Activated naive CD4-positive, alpha-beta T cell treated with anti-CD3 and anti-CD28 coated beads, Interleukin-2, amount 50 U/mL, for 16 hours (primary cell): ENCODE results near the gene TEAD2.
"Not testable (repeated sequence)": the region's sequence is repeated elsewhere in the genome, so short reads cannot be mapped to it uniquely, and the experiment has no call there.

Experiments used
- DNase-seq: peaks from one replicate; pipeline ENCODE4 v3.0.0-alpha.2; 2020

Gene TEAD2

DNA sequence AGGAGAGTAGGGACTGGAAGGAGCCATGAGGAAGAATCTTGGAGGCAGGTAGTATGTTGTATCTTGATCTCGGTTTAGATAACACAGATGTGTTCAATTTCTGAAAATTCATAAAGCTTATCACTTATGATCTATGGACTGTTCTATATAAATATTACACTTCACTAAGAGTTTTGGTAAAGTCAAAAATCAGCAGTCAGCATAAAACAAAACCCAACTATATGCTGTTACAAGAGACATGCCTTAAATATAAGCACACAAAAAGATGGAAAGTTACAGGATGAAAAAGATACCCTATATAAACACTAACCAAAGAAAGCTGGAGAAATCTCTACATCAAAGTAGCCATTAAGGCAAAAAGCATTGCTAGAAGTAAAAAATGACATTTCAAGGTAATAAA, 21.4 kb upstream of the TEAD2 start:
- DNase-seq, result no peak

DNA sequence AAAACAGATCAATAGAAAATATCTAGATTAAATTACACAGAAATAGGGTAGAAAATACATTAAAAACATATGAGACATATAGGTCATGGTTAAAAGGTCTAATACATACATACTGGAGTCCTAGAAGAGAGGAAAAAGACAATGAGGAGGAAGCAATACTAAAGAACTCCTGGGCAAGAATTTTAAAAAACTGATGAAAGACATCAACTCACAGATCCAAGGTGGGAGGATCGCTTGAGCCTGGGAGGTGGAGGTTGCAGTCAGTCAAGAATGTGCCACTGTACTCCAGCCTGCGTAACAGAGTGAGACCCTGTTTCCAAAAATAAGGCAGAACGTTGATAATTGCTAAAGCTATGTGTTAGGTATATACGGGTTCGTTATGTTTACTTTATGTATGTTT, 20.4 kb upstream of the TEAD2 start:
- no peak for DNase-seq

DNA sequence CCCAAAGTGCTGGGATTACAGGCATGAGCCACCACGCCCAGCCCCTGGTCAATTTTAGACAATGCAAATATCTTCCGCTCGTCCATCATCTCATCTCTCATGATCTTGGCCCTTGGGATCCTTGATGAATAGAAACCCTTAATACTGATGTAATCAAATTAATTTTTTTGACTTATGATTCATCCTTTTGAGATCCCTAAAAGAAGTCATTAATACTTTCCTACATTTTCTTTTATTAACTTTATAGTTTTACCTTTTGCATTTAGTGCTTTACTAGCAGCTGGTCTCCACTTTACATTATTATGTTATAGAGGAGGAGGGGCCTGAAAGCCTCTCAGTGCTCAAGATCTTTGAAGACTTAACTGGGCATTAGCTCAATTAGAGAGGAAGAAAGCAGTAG, 18.2 kb upstream of the TEAD2 start:
- DNase-seq, result no peak

DNA sequence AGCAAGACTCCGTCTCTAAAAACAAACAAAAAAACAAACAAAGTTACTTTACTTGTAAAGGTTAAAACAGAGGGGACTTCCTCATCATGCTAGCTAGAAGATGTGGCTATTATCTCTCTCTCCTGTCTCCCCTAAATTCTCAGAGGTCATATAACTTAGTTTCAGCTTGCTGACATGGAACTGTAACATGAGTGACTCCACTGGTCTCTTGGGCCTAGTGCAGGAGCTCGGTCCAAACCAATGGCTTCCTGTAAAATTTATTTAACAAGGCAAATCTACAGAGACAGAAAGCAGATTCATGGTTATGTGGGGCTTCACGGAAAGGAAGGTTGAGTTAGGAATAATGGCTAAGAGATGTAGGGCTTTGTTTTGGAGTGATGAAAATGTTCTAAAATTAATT, 16.3 kb upstream of the TEAD2 start:
- no peak for DNase-seq

DNA sequence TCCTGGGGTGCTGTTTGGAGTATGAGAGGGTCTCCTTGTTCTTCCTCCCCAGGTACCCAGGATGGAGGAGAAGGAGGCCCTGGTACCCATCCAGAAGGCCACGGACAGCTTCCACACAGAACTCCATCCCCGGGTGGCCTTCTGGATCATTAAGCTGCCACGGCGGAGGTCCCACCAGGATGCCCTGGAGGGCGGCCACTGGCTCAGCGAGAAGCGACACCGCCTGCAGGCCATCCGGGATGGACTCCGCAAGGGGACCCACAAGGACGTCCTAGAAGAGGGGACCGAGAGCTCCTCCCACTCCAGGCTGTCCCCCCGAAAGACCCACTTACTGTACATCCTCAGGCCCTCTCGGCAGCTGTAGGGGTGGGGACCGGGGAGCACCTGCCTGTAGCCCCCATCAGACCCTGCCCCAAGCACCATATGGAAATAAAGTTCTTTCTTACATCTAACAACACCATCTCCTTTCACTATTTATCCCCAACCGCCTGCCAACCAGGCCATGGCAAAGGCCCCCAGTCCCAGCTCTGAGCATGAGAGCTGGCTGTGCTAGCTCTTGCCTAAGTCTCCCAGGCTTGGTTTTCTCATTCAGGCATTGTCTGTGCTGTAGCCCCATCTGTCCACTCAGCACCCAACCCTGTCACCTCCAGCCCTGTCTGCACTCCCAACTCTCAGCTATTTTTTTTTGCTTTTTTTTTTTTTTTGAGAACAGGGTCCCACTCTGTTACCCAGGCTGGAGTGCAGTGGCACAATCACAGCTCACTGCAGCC, 12.6 kb upstream of the TEAD2 start:
- DNase-seq, result no peak

DNA sequence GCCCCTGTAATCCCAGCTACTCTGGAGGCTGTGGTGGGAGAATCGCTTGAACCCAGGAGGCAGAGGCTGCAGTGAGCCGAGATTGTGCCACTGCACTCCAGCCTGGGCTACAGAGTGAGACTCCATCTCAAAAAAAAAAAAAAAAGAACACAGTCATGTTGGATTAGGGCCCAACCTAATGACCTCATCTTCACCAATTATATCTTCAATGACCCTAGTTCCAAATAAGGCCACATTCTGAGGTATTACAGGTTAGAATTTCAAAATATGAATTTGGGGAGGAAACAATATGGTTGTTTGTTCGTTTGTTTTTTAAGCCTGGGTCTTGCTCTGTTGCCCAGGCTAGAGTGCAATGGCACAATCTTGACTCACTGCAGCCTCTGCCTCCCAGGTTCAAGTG, 11.0 kb upstream of the TEAD2 start:
- DNase-seq, result not testable (repeated sequence)

DNA sequence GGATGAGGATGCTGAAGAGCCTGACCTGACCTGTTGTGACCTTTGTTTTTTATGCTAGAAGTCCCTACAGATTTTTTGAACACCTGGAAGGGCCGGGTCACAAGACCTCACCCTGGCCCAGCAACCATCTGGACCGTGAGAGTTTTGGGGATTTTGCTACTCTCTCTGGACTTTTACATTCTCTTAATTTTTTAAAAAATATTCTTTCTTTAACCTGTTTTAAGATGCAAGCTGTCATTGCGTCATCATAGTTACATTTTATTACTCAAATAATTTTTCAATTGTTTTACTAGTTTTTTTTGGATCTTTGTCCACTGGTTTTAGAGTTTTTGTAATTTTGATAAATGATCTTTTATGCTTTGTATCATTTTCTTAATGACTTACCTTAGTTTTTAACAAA, 9.0 kb upstream of the TEAD2 start:
- DNase-seq, result no peak

DNA sequence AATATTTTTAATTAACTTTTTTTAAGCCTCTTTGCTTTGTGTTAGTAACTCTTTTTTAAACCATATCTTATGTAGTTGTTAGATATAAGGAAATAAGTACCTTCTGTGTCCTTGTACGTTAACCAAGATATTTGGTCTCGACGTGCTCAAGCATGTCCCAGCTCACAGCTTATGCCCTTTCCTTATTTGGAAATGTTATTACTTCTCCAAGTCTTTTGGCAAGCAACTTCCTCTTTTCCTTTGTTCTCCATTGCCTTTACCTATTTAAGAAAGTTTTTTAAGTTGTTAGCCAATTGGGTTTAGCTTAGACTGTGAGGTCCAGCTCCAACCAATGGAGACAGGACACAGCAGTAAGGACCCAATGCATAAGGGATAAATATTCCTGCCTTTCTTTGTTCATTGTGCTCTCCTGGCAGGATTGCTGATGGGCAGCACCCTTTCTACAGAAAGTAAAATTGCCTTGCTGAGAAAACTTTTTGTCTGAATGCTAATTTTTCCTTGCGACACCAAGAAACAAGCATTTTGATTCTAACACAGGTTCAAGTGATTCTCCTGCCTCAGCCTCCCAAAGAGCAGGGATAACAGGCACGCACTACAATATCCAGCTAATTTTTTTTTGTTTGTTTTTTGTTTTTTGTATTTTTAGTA, 6.6 kb upstream of the TEAD2 start:
- DNase-seq, result no peak

DNA sequence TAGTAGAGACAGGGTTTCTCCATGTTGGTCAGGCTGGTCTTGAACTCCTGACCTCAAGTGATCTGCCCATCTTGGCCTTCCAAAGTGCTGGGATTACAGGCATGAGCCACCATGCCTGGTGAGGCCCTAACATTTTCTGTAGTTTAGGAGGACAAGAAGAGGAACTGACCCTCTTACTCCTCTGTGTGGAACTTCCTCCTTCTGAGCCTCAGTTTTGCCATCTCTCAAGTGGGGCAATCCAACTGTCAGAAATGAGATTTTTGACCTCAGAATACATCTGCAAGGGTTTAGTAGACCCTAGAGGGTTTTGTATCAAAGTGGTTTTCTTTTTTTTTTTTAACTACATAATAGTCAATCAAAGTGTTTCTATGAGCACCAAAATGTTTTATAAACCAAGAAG, 3.9 kb upstream of the TEAD2 start:
- no peak for DNase-seq

DNA sequence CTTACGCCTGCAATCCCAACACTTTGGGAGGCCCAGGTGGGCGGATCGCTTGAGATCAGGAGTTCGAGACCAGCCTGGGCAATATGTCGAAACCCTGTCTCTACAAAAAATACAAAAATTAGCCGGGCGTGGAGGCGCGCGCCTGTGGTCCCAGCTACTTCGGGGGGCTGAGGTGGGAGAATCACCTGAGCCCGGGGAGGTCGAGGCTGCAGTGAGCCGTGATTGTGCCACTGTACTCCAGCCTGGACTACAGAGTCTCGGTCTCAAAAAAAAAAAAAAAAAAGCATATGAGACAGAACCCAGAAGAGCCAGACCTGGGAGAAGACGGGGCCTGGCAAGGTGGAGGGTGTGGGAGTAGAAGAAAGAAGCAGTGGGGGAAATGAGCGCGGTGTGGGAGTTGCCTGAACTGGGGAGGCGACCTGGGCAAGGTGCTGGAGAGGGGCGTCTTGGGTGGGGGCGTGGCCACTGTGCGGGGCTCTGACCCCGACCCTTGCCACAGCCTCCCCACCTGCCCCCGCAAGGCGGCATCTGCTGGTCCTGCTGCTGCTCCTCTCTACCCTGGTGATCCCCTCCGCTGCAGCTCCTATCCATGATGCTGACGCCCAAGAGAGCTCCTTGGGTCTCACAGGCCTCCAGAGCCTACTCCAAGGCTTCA, 2.0 kb upstream of the TEAD2 start:
- no peak for DNase-seq

DNA sequence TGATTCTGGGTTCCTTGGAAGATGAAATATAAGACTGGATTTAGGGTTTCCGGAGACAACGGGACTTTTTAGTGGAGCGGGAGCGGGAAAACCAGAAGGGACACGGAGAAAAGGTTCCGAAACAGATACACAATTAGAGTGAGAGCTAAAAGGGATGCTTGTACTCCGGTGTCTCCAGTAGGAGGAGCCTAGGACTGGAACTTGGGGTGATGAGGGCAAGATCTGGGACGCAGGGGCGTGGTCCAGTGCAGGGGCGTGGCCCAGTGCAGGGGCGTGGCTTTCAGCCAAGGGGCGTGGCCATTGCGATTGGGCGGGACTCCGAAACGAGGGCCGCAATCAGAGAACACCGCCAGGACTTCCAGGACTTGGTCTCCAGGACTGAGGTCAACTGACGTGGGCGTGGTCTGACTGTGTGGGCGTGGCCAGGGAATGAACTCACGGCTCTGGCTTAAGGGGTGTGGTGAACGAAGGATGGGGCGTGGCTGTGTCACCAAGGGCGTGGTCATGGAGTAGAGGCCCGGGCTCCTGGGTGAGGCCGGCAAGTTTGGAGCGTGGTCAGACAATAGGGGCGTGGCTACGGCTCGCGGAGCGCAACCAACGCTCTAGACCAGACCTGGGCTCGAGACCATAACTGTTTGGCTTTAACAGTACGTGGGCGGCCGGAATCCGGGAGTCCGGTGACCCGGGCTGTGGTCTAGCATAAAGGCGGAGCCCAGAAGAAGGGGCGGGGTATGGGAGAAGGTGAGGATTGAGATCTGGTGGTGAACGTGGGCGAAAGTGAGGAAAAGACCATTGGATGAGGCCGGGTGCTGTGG, 1.3 kb upstream of the TEAD2 start, which contains the start of gene DKKL1:
TSS of gene DKKL1 (plus strand) at position 610 of the 815 bp plus-strand sequence. CDS start at position 732, 122 bp downstream.
- DNase-seq, result peak; percentile 59

DNA sequence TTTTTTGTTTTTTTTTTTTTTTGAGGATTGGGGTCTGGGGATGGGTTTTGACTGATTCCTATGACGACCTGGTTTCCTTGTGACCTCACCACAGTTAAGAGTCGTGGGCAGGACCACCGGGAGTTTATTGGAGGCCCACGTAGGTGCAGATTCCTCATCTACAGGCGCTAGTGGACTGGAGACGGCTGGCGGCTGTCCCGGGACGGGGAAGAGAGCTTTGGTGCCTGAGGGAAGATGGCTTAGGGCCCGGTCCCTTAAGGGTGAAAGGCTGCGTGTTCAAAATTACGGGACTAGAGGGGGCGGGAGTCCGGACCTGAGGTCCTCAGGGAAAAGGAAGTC, 682 bp upstream of the TEAD2 start:
- DNase-seq, result no peak

DNA sequence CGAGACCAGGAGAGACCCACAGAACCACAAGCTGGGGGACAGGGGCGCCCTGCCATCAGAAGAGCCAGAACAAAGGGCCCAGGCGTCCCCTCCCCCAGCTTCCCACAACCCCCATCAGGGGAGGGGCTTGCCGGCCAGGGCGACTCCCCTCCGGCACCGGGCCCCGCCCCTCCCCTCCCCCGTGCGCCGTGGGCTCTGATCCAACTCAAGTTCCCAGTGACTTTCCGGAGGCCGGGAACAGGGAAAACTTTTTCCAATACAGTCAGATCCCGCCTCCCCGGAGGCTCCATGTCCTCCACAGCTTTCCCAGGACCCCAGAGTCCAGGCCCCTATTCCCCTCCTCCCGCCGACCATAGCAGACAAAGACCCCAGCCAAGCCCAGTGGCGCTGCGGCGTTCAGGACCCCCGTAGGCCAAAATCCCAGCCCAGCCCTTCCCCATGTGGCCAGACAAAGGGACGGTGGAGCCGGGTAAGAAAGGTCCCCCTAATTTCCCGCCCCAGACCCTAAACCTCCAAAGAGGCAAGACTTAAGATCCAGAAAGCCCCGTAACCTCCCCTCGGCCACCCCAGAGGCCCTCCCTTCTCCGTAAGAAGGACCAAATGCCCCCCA, 673 bp downstream of the TEAD2 start:
- DNase-seq, result no peak

DNA sequence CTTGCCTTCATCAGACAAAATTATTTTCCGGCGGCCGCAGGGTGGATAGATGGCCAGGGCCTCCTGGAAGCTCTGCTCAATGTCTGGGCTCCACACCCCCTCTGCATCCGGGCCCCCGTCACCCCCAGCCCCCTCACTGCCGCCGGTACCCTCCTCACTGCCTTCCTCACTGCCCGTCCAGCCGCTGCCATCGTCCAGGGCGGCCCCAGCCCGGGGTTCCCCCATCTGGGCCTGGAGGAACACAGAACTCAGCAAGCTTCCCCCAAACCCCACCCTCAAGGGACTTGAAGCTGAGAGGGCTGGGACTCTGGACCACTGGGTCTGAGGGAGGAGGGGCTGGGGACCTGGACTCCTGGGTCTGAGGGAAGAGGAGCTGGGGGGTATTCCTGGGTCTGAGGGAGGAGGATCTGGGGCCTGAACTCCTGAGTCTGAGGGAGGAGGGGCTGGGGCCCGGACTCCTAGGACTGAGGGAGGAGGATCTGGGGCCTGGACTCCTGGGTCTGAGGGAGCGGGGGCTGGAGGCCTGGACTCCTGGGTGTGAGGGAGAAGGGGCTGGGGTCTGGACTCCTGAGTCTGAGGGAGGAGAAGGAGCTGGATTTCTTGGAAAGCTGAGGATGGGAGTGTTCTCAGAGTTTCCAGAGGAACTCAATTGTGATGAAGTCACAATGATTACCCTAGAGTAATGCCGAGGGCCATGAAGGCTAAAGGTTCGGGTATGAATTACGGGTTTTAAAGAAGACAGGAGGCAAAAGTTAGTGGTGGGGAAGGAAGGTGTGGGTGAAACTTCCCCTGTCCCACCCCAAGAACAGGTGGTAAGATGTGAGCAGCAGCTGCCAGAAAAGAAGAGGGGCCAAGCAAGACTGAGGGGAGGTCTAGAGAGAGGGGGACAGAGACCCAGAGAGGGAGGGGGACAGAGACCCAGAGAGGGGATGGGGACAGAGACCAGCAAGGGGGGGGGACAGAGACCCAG, 2.1 kb downstream of the TEAD2 start:
- no peak for DNase-seq

DNA sequence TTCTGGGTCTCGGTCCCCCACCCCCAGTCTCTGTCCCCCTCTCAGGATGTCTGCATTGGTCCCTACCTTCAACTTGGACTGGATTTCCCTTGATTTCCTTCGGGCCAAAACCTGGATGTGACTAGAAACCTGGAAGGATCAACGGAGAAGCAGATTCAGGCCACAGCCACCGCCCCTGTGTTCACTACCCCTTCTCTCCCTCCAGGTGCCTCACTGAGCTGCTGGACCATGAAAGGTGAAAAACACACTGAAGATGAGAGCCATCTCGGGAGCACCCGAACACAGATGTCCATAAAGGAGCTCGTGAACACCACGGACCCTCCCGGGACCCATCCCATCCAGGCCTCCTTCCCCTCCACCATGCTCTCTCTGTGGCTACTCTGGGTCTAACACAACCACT, 5.0 kb downstream of the TEAD2 start:
- DNase-seq, result no peak

DNA sequence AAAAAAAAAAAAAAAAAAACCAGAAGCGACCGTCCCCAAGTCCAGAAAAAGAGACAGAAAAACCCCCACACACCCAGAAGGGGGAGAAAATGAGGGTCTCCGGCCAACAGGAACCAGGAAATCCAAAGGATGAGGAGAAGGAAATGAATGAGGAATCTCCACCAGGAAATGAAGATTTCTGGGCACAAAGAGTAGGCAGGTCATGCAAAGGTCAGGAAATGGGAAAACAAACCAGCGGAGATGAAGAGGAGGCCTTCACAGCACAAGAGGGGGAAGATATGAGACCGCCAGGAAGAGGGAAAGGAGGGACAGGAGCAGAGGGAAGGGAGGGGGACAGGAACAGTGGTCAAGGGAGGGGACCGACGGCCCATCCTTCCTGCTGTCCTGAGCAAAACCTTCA, 5.8 kb downstream of the TEAD2 start:
- DNase-seq, result no peak

DNA sequence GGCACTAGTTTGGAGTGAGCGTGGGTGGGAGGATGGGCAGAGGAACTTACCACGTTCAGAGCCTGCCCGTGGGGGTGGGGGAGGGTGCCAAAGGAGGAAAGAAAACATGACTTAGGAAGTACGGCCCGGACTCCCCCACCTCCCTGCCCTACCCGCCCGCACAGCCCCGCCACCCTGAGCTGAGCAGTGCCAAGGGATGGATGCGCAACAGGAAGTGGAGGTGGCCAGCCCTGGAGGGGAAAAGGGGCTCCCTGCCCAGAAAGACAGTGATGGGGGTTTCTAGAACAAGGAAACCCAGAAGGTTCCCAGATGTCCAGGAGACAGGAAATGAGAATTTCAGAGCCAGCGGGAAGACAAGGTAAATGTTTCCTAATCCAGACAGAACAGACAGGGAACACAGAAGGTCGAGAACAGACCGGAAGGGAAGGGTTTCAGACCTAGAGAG, 6.3 kb downstream of the TEAD2 start:
- no peak for DNase-seq

DNA sequence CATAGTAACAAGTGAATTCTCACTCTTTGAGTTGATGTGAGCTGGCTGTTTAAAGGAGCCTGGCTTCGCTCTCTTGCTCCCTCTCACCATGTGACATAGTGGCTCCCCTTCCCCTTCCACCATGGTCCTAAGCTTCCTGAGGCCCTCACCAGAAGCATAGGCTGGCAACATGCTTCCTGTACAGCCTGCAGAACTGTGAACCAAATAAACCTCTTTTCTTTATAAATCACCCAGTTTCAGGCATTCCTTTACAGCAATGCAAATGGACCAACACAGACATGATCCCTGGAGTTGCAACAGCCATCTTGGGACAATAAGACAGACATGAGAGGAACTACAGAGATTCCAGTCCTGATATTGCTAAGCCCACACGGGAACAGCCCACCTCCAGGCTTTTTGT, 12.6 kb downstream of the TEAD2 start:
- no peak for DNase-seq

DNA sequence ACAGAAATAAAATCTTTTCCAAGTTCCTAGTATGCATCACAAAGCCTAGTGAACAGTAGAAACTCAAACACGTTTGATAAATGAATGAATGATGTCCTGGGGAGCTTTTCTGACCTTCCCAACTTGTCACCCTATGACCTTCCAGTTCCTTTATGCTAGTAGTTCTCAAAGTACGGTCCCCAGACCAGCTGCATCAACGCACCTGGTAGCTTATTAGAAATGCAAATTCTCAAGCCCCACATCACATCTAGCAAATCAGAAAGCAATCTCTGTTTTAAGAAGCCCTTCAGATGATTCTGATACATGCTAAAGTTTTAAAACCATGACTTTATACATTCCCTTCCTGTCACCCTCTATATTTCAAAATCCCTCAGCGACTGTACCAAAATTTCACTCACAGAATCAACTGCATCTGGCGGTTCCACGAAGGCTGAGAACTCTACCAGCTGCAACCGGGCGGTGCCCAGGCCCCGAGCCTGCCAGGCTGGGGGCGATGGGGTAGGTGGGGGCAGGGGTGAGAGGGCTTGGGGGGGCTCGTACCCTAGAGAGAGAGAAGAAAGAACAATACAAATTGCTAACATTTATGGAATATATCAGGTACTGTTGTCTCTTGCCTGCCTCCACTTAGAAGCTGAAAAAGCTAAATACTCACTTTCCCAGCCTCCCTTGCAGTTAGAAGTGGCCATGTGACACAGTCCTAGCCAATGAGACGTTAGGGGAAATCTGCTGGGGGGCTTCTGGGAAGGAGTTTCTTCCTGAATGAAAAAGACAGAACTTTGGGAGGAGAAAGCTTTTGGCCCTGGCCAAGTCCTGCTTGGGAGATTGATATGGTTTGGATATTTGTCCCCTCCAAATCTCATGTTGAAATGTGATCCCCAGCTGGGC, 13.7 kb downstream of the TEAD2 start:
- DNase-seq, result no peak

DNA sequence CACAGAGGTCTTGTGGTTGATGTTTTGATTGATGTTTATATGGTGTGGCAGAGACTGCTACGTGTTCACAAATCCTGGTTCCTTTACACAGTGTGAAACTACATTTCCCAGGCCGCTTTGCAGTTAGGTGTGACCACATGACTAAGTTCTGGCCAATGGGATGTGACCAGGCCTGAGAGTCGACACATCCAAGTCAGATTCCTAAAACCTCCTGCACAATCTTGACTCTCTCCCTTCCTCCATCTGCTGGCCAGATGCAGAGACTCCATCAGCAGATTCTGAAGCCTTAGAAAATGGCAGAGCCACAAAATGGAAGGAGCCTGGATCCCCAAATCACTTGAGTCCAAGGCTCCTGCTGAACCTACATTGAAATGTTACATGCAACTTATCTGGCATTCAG, 14.4 kb downstream of the TEAD2 start:
- DNase-seq, result no peak

DNA sequence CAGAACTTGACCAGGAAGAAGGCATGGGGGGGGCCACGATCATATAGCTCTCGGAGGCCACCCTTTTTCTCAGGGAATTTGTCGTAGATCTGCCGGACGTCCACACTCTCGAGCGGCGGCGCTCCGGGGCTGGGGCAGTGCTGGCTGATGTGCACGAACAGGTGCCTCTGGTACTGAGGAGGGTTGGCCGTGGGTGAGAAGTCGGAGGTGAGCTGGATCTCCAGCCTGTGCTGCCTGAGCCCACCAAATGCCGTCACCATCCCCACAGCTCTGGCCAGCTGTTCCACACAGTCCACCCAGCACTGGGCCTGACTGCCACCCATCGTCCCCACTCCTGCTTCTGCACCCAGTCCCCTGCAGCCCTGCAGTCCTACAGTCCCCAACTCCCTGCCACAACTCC, 15.0 kb downstream of the TEAD2 start:
- no peak for DNase-seq
